GM12892 (cell line): ENCODE data around the gene FGF11.

Experiments
- POLR2AphosphoS5 ChIP-seq: IDR thresholded peaks from 2 replicates; pipeline ENCODE4 v1.6.1; 2011; ENCODE audit warnings: low read depth, low read length, control low read depth
- TAF1 ChIP-seq: IDR thresholded peaks from 2 replicates; pipeline ENCODE4 v1.6.1; 2011; ENCODE audit warnings: low read depth, mild to moderate bottlenecking, control low read depth, low read length, borderline replicate concordance

DNA sequence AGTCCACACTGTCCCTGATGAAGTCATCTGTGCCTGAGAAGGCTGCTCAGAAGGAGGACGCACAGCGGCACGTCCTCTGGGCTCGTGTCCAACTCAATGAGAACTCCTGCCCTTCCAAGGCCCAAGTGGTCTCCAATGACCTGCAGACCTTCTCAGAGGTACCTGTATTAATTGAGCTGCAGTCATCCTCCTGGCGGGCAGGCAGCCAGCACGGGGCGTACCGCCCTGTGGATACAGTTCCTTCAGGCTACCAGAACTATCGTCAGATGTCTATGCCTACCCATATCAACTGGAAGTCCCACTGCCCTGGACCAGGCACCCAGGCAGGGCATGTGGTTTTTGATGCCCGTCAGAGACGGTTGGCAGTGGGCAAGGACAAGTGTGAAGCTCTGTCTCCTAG is 7.0 kb upstream of the FGF11 start:
- TF ChIP-seq POLR2AphosphoS5 (no peak), TAF1 (no peak)
